Esophagus squamous epithelium (tissue), 4 donors: Measurements from ENCODE around the gene MYZAP.

ENCODE experiments used
- POLR2A ChIP-seq, 4 donors: fragments of 450-650 bp; IDR thresholded peaks; one replicate each; pipeline ENCODE4 v1.6.1; 2017; ENCODE audit warnings: antibody characterized with exemption in 4 of 4, mild to moderate bottlenecking in 4 of 4, moderate library complexity in 3 of 4
- TF ChIP-seq, protein P1 (sequence below), 6 experiments: fragments of 450-650 bp in 4 of 6; fragments of 200-600 bp in 2 of 6; sonication (generic) in 2 of 6; IDR thresholded peaks; one replicate each; pipeline ENCODE4 v1.5.1; 2016 to 2019; ENCODE audit warnings: antibody characterized with exemption in 6 of 6, mild to moderate bottlenecking in 4 of 6, moderate library complexity in 4 of 6

DNA sequence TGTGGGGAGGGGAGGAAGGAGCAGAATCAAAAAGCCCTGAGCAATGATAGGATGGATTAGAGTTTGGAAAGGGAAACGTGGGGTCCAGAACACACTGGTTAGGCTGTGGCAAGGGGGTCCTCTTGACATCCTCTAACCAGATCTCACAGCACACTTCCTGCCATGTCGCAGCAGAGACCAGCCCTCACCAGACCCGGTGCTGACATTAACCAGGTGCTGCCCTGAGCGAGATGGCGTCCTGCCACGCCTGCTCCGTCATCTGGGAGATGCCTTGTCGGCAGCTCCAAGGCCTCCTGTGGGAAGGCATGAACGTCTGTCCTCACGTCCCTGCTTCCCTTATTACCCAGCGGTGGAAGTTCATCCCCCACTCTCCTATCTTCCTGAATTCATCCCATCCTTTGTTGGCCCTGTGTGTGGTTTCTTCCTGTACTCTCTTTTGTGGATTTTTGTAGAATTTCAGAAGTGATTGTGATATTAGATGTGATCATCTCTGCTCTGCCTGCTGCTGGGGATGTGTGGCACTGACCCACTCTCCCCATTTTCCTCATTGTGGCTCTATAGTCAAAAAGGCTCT, 29.4 kb upstream of the MYZAP start:
- TF ChIP-seq, protein P1, sequence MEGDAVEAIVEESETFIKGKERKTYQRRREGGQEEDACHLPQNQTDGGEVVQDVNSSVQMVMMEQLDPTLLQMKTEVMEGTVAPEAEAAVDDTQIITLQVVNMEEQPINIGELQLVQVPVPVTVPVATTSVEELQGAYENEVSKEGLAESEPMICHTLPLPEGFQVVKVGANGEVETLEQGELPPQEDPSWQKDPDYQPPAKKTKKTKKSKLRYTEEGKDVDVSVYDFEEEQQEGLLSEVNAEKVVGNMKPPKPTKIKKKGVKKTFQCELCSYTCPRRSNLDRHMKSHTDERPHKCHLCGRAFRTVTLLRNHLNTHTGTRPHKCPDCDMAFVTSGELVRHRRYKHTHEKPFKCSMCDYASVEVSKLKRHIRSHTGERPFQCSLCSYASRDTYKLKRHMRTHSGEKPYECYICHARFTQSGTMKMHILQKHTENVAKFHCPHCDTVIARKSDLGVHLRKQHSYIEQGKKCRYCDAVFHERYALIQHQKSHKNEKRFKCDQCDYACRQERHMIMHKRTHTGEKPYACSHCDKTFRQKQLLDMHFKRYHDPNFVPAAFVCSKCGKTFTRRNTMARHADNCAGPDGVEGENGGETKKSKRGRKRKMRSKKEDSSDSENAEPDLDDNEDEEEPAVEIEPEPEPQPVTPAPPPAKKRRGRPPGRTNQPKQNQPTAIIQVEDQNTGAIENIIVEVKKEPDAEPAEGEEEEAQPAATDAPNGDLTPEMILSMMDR (IDR thresholded peaks at IDR 0.05) = no peak
- no peak for TF ChIP-seq POLR2A (IDR thresholded peaks at IDR 0.05)
